Fibroblast of pulmonary artery (primary cell): ENCODE data around the gene UHMK1.
A peak's percentile ranks its signal among the peaks of the same experiment; 100 is the strongest.

Source experiments
- DNase-seq: peaks from one replicate; pipeline ENCODE4 v3.0.0-alpha.2; 2010; ENCODE audit warnings: low read depth
- H3K4me3 ChIP-seq: replicated peaks from 2 replicates; pipeline ENCODE4 v1.5.1; 2011; ENCODE audit warnings: low read depth, mild to moderate bottlenecking, control low read depth, low read length, moderate library complexity
- CTCF ChIP-seq: IDR thresholded peaks from 2 replicates; pipeline ENCODE4 v1.5.1; 2011; ENCODE audit warnings: mild to moderate bottlenecking, control low read depth, low read length, inconsistent platforms; ENCODE audit errors: missing control alignments

Gene UHMK1

GRCh38 chr1:162552684-162553252 lies 55.1 kb downstream of the UHMK1 start:
- TF ChIP-seq CTCF, result no peak
- no peak overlapping the region for H3K4me3 ChIP-seq
- DNase-seq, result no peak

- TF ChIP-seq CTCF, result no peak
- no peak overlapping the region for H3K4me3 ChIP-seq
- DNase-seq, result peak; percentile 24
Measured at GRCh38 chr1:162554258-162554657, 56.6 kb downstream of the UHMK1 start.

- TF ChIP-seq CTCF, result no peak
- no peak for DNase-seq
- no peak overlapping the region for H3K4me3 ChIP-seq
Measured at GRCh38 chr1:162557536-162557935, 59.9 kb downstream of the UHMK1 start.

- TF ChIP-seq CTCF, result no peak
- peak overlapping the region; percentile 61 for H3K4me3 ChIP-seq
- DNase-seq, result peak; percentile 22
Measured at GRCh38 chr1:162560303-162561036, 62.9 kb downstream of the UHMK1 start.

GRCh38 chr1:162561037-162561615 lies 63.5 kb downstream of the UHMK1 start:
- peak overlapping the region; percentile 61 for H3K4me3 ChIP-seq
- TF ChIP-seq CTCF, result no peak
- peak; percentile 97 for DNase-seq

GRCh38 chr1:162561616-162562469 lies 64.2 kb downstream of the UHMK1 start, which contains the start of gene UAP1:
UAP1 (plus strand) TSS chr1:162561722; CDS start chr1:162566069, 4,347 bp downstream.
- H3K4me3 ChIP-seq, result peak within 1 kb of the TSS; percentile 81
- DNase-seq, result no peak
- TF ChIP-seq CTCF, result no peak
